Measurements from ENCODE around the gene BIRC2. TPM values are rescaled to one million over a fixed set of nuclear protein-coding genes. Genes with fewer than 3 reads are reported as not detected.
A peak's percentile ranks its signal among the peaks of the same experiment; 100 is the strongest.

Gene BIRC2
- total and polyA plus RNA-seq, 9 of the 15 experiments (the other 6 are each of a cell fraction or from before 2014, with no cell fraction given): 14.3 to 45.9 (median 20.7) TPM

GRCh38 chr11:102341844-102342318 is 5.1 kb upstream of the BIRC2 start (continued):
- TF ChIP-seq PCBP1 (IDR thresholded peaks at IDR 0.05; ENCODE audit: low read depth, low read length, poor library complexity, severe bottlenecking) (no peak), ATF3 (IDR thresholded peaks at IDR 0.05) (peak; percentile 23; the same call in 1 of the 2 replicates), ATF3 (CRISPR knock-in tag; conservative IDR thresholded peaks at IDR 0.05) (no peak), EHMT2 (IDR thresholded peaks at IDR 0.05) (peak; percentile 94), ETS1 (conservative IDR thresholded peaks at IDR 0.05; ENCODE audit: control insufficient read depth, low read depth, low read length) (no peak), MIER1 (IDR thresholded peaks at IDR 0.05; ENCODE audit: low read depth) (peak; percentile 67), U2AF2 (optimal IDR thresholded peaks at IDR 0.05; ENCODE audit: low read depth, low read length) (no peak), IRF1 (CRISPR knock-in tag; IDR thresholded peaks at IDR 0.05; ENCODE audit: borderline replicate concordance) (no peak), ZNF717 (CRISPR knock-in tag; IDR thresholded peaks at IDR 0.05) (no peak), ZNF408 (CRISPR knock-in tag; IDR thresholded peaks at IDR 0.05; ENCODE audit: low read depth) (no peak), XRCC4 (IDR thresholded peaks at IDR 0.05; ENCODE audit: extremely low read depth, insufficient read depth, insufficient read length) (no peak), ZNF644 (tag; IDR thresholded peaks at IDR 0.05; ENCODE audit: low read depth) (peak; percentile 88; the same call in 1 of the 2 replicates), DACH1 (IDR thresholded peaks at IDR 0.05; ENCODE audit: partially characterized antibody) (peak; percentile 80), SMAD1 (IDR thresholded peaks at IDR 0.05; ENCODE audit: low read depth, low read length, partially characterized antibody) (peak; percentile 28), RBM25 (IDR thresholded peaks at IDR 0.05; ENCODE audit: low read depth, low read length, severe bottlenecking) (no peak), BDP1 (IDR thresholded peaks at IDR 0.05; ENCODE audit: insufficient read depth, insufficient read length) (no peak), CEBPG (CRISPR knock-in tag; IDR thresholded peaks at IDR 0.05) (no peak), CEBPG (tag; conservative IDR thresholded peaks at IDR 0.05 in 1 of 2, IDR thresholded peaks at IDR 0.05 in 1 of 2) (no peak), GATAD2B (IDR thresholded peaks at IDR 0.05; ENCODE audit: borderline replicate concordance) (peak; percentile 99)
- TF ChIP-seq, protein P1, sequence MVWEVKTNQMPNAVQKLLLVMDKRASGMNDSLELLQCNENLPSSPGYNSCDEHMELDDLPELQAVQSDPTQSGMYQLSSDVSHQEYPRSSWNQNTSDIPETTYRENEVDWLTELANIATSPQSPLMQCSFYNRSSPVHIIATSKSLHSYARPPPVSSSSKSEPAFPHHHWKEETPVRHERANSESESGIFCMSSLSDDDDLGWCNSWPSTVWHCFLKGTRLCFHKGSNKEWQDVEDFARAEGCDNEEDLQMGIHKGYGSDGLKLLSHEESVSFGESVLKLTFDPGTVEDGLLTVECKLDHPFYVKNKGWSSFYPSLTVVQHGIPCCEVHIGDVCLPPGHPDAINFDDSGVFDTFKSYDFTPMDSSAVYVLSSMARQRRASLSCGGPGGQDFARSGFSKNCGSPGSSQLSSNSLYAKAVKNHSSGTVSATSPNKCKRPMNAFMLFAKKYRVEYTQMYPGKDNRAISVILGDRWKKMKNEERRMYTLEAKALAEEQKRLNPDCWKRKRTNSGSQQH (CRISPR knock-in tag; IDR thresholded peaks at IDR 0.05): 0 out of 2 replicates have a peak, but pooled peaks have one; percentile 49
- TF ChIP-seq, protein P2, sequence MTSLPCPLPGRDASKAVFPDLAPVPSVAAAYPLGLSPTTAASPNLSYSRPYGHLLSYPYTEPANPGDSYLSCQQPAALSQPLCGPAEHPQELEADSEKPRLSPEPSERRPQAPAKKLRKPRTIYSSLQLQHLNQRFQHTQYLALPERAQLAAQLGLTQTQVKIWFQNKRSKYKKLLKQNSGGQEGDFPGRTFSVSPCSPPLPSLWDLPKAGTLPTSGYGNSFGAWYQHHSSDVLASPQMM (CRISPR knock-in tag; IDR thresholded peaks at IDR 0.05): no peak
- TF ChIP-seq, protein P3, sequence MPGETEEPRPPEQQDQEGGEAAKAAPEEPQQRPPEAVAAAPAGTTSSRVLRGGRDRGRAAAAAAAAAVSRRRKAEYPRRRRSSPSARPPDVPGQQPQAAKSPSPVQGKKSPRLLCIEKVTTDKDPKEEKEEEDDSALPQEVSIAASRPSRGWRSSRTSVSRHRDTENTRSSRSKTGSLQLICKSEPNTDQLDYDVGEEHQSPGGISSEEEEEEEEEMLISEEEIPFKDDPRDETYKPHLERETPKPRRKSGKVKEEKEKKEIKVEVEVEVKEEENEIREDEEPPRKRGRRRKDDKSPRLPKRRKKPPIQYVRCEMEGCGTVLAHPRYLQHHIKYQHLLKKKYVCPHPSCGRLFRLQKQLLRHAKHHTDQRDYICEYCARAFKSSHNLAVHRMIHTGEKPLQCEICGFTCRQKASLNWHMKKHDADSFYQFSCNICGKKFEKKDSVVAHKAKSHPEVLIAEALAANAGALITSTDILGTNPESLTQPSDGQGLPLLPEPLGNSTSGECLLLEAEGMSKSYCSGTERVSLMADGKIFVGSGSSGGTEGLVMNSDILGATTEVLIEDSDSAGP (CRISPR knock-in tag; IDR thresholded peaks at IDR 0.05): no peak

Data from K562 (cell line).